ENCODE results near the gene ISCU.

The ISCU gene

GRCh38 chr12:108598553-108599250 lies 36.3 kb downstream of the ISCU start:
- no peak for TF ChIP-seq POLR2AphosphoS5 (IDR thresholded peaks at IDR 0.05; ENCODE audit: low read depth, low read length)
- TF ChIP-seq TAF1 (IDR thresholded peaks at IDR 0.05; ENCODE audit: borderline replicate concordance, insufficient read depth, low read length) = no peak
- TF ChIP-seq REST (IDR thresholded peaks at IDR 0.05; ENCODE audit: insufficient read depth in 1 of 2, low read depth in 2 of 2, low read length in 2 of 2) = no peak
- TF ChIP-seq SIN3A (IDR thresholded peaks at IDR 0.05; ENCODE audit: borderline replicate concordance, insufficient read depth, low read length) = no peak
- no peak for TF ChIP-seq FOXP2 (optimal IDR thresholded peaks at IDR 0.05; ENCODE audit: borderline replicate concordance, extremely low read depth, extremely low read length, insufficient read depth)

GRCh38 chr12:108599541-108599940 lies 37.1 kb downstream of the ISCU start:
- TF ChIP-seq POLR2AphosphoS5 (IDR thresholded peaks at IDR 0.05; ENCODE audit: low read depth, low read length) (no peak), TAF1 (IDR thresholded peaks at IDR 0.05; ENCODE audit: borderline replicate concordance, insufficient read depth, low read length) (no peak), REST (IDR thresholded peaks at IDR 0.05; ENCODE audit: insufficient read depth in 1 of 2, low read depth in 2 of 2, low read length in 2 of 2) (no peak), SIN3A (IDR thresholded peaks at IDR 0.05; ENCODE audit: borderline replicate concordance, insufficient read depth, low read length) (no peak), FOXP2 (optimal IDR thresholded peaks at IDR 0.05; ENCODE audit: borderline replicate concordance, extremely low read depth, extremely low read length, insufficient read depth) (no peak)

GRCh38 chr12:108599948-108600701 lies 37.7 kb downstream of the ISCU start:
- no peak for TF ChIP-seq FOXP2 (optimal IDR thresholded peaks at IDR 0.05; ENCODE audit: borderline replicate concordance, extremely low read depth, extremely low read length, insufficient read depth)
- no peak for TF ChIP-seq POLR2AphosphoS5 (IDR thresholded peaks at IDR 0.05; ENCODE audit: low read depth, low read length)
- no peak for TF ChIP-seq TAF1 (IDR thresholded peaks at IDR 0.05; ENCODE audit: borderline replicate concordance, insufficient read depth, low read length)
- no peak for TF ChIP-seq SIN3A (IDR thresholded peaks at IDR 0.05; ENCODE audit: borderline replicate concordance, insufficient read depth, low read length)
- no peak for TF ChIP-seq REST (IDR thresholded peaks at IDR 0.05; ENCODE audit: insufficient read depth in 1 of 2, low read depth in 2 of 2, low read length in 2 of 2)

GRCh38 chr12:108600702-108601007 lies 38.3 kb downstream of the ISCU start:
- no peak for TF ChIP-seq TAF1 (IDR thresholded peaks at IDR 0.05; ENCODE audit: borderline replicate concordance, insufficient read depth, low read length)
- no peak for TF ChIP-seq FOXP2 (optimal IDR thresholded peaks at IDR 0.05; ENCODE audit: borderline replicate concordance, extremely low read depth, extremely low read length, insufficient read depth)
- TF ChIP-seq REST (IDR thresholded peaks at IDR 0.05; ENCODE audit: insufficient read depth in 1 of 2, low read depth in 2 of 2, low read length in 2 of 2) = no peak
- TF ChIP-seq POLR2AphosphoS5 (IDR thresholded peaks at IDR 0.05; ENCODE audit: low read depth, low read length) = no peak
- TF ChIP-seq SIN3A (IDR thresholded peaks at IDR 0.05; ENCODE audit: borderline replicate concordance, insufficient read depth, low read length) = no peak
